HEK293 (cell line): ENCODE results near the gene PIP5K1C.

Source experiments
- CTCF ChIA-PET: fragments of 350-600 bp; formaldehyde crosslinking; extraction: SDS; loops from one replicate; lab custom pipeline; 2021; ENCODE audit warnings: antibody characterized with exemption; lab: Yijun Ruan, JAX
- POLR2A ChIA-PET: fragments of 300-600 bp; formaldehyde crosslinking; extraction: SDS; loops from one replicate; lab custom pipeline; 2020; ENCODE audit warnings: antibody characterized with exemption, inconsistent platforms; lab: Yijun Ruan, JAX
- H3K27ac ChIP-seq: fragments of 200-500 bp; sonication (Bioruptor generic); 2 replicates; pipeline ENCODE4 v1.5.1; 2014; ENCODE audit warnings: low read depth, low read length, control low read depth, inconsistent platforms; ENCODE audit errors: extremely low read depth
- H3K36me3 ChIP-seq, 2 experiments: fragments of 200-500 bp in 1 of 2; sonication (Bioruptor generic) in 1 of 2; 1 replicate in 1 of 2; 2 replicates in 1 of 2; pipeline ENCODE4 v1.5.1; 2014 to 2017; ENCODE audit warnings: inconsistent platforms in 2 of 2, low read length in 2 of 2; ENCODE audit not compliant: control insufficient read depth in 2 of 2, insufficient read depth in 1 of 2
- H3K4me1 ChIP-seq: fragments of 200-500 bp; sonication (Bioruptor generic); 2 replicates; pipeline ENCODE4 v1.5.1; 2014; ENCODE audit warnings: mild to moderate bottlenecking, low read length, inconsistent platforms; ENCODE audit not compliant: control insufficient read depth, insufficient read depth
- H3K4me3 ChIP-seq: 2 replicates; pipeline ENCODE4 v1.5.1; 2011; ENCODE audit warnings: low read depth, mild to moderate bottlenecking, control low read depth, low read length, moderate library complexity
- H3K9me3 ChIP-seq: fragments of 200-500 bp; sonication (Bioruptor generic); 2 replicates; pipeline ENCODE4 v1.5.1; 2014; ENCODE audit warnings: low read depth, low read length, inconsistent platforms; ENCODE audit not compliant: control insufficient read depth, insufficient read depth
- EGR2 ChIP-seq: fragments of 450-650 bp; formaldehyde crosslinking; IDR thresholded peaks from 2 replicates; pipeline ENCODE4 v1.5.1; 2016; ENCODE audit warnings: low read depth, missing biosample characterization, missing genetic modification characterization
- GLI2 ChIP-seq: fragments of 450-650 bp; formaldehyde crosslinking; IDR thresholded peaks from 2 replicates; pipeline ENCODE4; 2017; ENCODE audit warnings: missing biosample characterization, missing genetic modification characterization, low read depth, borderline replicate concordance
- GLI4 ChIP-seq: fragments of 450-650 bp; formaldehyde crosslinking; IDR thresholded peaks from 2 replicates; pipeline ENCODE4 v1.5.1; 2016; ENCODE audit warnings: missing biosample characterization, missing genetic modification characterization
- GLIS2 ChIP-seq: fragments of 450-650 bp; formaldehyde crosslinking; IDR thresholded peaks from 2 replicates; pipeline ENCODE4 v1.5.1; 2016; ENCODE audit warnings: missing biosample characterization, missing genetic modification characterization
- REPIN1 ChIP-seq: fragments of 450-650 bp; formaldehyde crosslinking; IDR thresholded peaks from 2 replicates; pipeline ENCODE4 v1.5.1; 2017; ENCODE audit warnings: missing biosample characterization, missing genetic modification characterization, low read depth
- SP7 ChIP-seq: fragments of 450-650 bp; formaldehyde crosslinking; IDR thresholded peaks from 2 replicates; pipeline ENCODE4 v1.5.1; 2016; ENCODE audit warnings: missing biosample characterization, missing genetic modification characterization
- ZBTB44 ChIP-seq: fragments of 450-650 bp; IDR thresholded peaks from 2 replicates; pipeline ENCODE4 v1.5.1; 2018; ENCODE audit warnings: missing biosample characterization, mild to moderate bottlenecking, missing genetic modification characterization
- ZFP41 ChIP-seq: fragments of 450-650 bp; formaldehyde crosslinking; IDR thresholded peaks from 2 replicates; pipeline ENCODE4 v1.5.1; 2016; ENCODE audit warnings: missing biosample characterization, missing genetic modification characterization, borderline replicate concordance
- ZNF112 ChIP-seq: fragments of 450-650 bp; formaldehyde crosslinking; IDR thresholded peaks from 2 replicates; pipeline ENCODE4 v1.5.0; 2017; ENCODE audit warnings: missing biosample characterization, missing genetic modification characterization
- ZNF214 ChIP-seq: fragments of 450-650 bp; formaldehyde crosslinking; IDR thresholded peaks from 2 replicates; pipeline ENCODE4 v1.5.1; 2017; ENCODE audit warnings: missing biosample characterization, mild to moderate bottlenecking, missing genetic modification characterization, borderline replicate concordance
- ZNF335 ChIP-seq: fragments of 450-650 bp; formaldehyde crosslinking; conservative IDR thresholded peaks from 2 replicates; pipeline ENCODE4 v1.5.1; 2016; ENCODE audit warnings: missing biosample characterization, missing genetic modification characterization
- ZNF354C ChIP-seq: fragments of 450-650 bp; formaldehyde crosslinking; IDR thresholded peaks from 2 replicates; pipeline ENCODE4 v1.5.1; 2016; ENCODE audit warnings: missing biosample characterization, missing genetic modification characterization, low read depth, borderline replicate concordance
- ZNF391 ChIP-seq: fragments of 450-650 bp; formaldehyde crosslinking; IDR thresholded peaks from 2 replicates; pipeline ENCODE4 v1.5.1; 2016; ENCODE audit warnings: low read depth, missing biosample characterization, missing genetic modification characterization, borderline replicate concordance
- ZNF404 ChIP-seq: fragments of 450-650 bp; formaldehyde crosslinking; IDR thresholded peaks from 2 replicates; pipeline ENCODE4 v1.5.1; 2017; ENCODE audit warnings: missing biosample characterization, missing genetic modification characterization
- ZNF449 ChIP-seq: fragments of 450-650 bp; formaldehyde crosslinking; IDR thresholded peaks from 2 replicates; pipeline ENCODE4 v1.5.1; 2017; ENCODE audit warnings: missing biosample characterization, mild to moderate bottlenecking, missing genetic modification characterization, moderate library complexity
- ZNF473 ChIP-seq: fragments of 450-650 bp; formaldehyde crosslinking; IDR thresholded peaks from 2 replicates; pipeline ENCODE4 v1.5.1; 2017; ENCODE audit warnings: missing biosample characterization, missing genetic modification characterization
- ZNF48 ChIP-seq: fragments of 450-650 bp; formaldehyde crosslinking; IDR thresholded peaks from 2 replicates; pipeline ENCODE4 v1.5.1; 2016; ENCODE audit warnings: missing biosample characterization, missing genetic modification characterization
- ZNF555 ChIP-seq: fragments of 450-650 bp; formaldehyde crosslinking; conservative IDR thresholded peaks from 2 replicates; pipeline ENCODE4 v1.5.1; 2017; ENCODE audit warnings: missing biosample characterization, mild to moderate bottlenecking, missing genetic modification characterization, inconsistent platforms
- ZNF558 ChIP-seq: fragments of 450-650 bp; formaldehyde crosslinking; IDR thresholded peaks from 2 replicates; pipeline ENCODE4 v1.5.1; 2016; ENCODE audit warnings: missing biosample characterization, missing genetic modification characterization
- ZNF600 ChIP-seq: fragments of 450-650 bp; formaldehyde crosslinking; IDR thresholded peaks from 2 replicates; pipeline ENCODE4 v1.5.1; 2016; ENCODE audit warnings: missing biosample characterization, missing genetic modification characterization
- ZNF629 ChIP-seq: fragments of 450-650 bp; formaldehyde crosslinking; IDR thresholded peaks from 2 replicates; pipeline ENCODE4 v1.5.1; 2017; ENCODE audit warnings: missing biosample characterization, missing genetic modification characterization
- ZNF837 ChIP-seq: fragments of 450-650 bp; formaldehyde crosslinking; IDR thresholded peaks from 2 replicates; pipeline ENCODE4 v1.5.1; 2016; ENCODE audit warnings: missing biosample characterization, missing genetic modification characterization
- ZNF843 ChIP-seq: fragments of 450-650 bp; formaldehyde crosslinking; IDR thresholded peaks from 2 replicates; pipeline ENCODE4 v1.5.1; 2016; ENCODE audit warnings: missing biosample characterization, missing genetic modification characterization
- ZSCAN23 ChIP-seq: fragments of 450-650 bp; formaldehyde crosslinking; IDR thresholded peaks from 2 replicates; pipeline ENCODE4 v1.5.1; 2016; ENCODE audit warnings: missing biosample characterization, missing genetic modification characterization
- TF ChIP-seq, protein P1 (sequence below): fragments of 450-650 bp; formaldehyde crosslinking; IDR thresholded peaks from 2 replicates; pipeline ENCODE4 v1.5.1; 2016; ENCODE audit warnings: missing biosample characterization, missing genetic modification characterization
- TF ChIP-seq, protein P2 (sequence below): fragments of 450-650 bp; formaldehyde crosslinking; IDR thresholded peaks from 2 replicates; pipeline ENCODE4 v1.5.1; 2016; ENCODE audit warnings: missing biosample characterization, missing genetic modification characterization

PIP5K1C gene

GRCh38 chr19:3638208-3639193, 61.8 kb downstream of the PIP5K1C start (continued):
- TF ChIP-seq EGR2 = peak; percentile 97
- TF ChIP-seq, protein P1, sequence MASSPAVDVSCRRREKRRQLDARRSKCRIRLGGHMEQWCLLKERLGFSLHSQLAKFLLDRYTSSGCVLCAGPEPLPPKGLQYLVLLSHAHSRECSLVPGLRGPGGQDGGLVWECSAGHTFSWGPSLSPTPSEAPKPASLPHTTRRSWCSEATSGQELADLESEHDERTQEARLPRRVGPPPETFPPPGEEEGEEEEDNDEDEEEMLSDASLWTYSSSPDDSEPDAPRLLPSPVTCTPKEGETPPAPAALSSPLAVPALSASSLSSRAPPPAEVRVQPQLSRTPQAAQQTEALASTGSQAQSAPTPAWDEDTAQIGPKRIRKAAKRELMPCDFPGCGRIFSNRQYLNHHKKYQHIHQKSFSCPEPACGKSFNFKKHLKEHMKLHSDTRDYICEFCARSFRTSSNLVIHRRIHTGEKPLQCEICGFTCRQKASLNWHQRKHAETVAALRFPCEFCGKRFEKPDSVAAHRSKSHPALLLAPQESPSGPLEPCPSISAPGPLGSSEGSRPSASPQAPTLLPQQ (tag by site-specific recombination) = no peak
- no peak for TF ChIP-seq ZNF837 (tag by site-specific recombination)
- no peak for TF ChIP-seq REPIN1 (tag by site-specific recombination)
- TF ChIP-seq ZFP41 (tag by site-specific recombination) = no peak
- no peak for TF ChIP-seq ZNF449 (tag by site-specific recombination)
- no peak for TF ChIP-seq ZNF843 (tag by site-specific recombination)

GRCh38 chr19:3637621-3638020, 62.6 kb downstream of the PIP5K1C start:
- ChIA-PET CTCF (no interaction called here), POLR2A (no interaction called here)
- H3K4me3 ChIP-seq = no peak overlapping the region
- no peaks in the 10 kb centered on the region for H3K4me1 ChIP-seq
- peaks cover 0 to 24% of the 10 kb centered on the region in 2 experiments; a peak in 2 of 3 replicates for H3K36me3 ChIP-seq
- TF ChIP-seq ZBTB44 (tag by site-specific recombination) (no peak), ZNF335 (tag by site-specific recombination) (no peak), ZNF629 (tag by site-specific recombination) (no peak), GLIS2 (no peak), ZNF555 (tag by site-specific recombination) (no peak), ZNF391 (tag by site-specific recombination) (no peak), GLI2 (no peak), ZNF404 (no peak), ZNF214 (tag by site-specific recombination) (no peak), ZNF48 (no peak), ZNF112 (tag by site-specific recombination) (no peak), SP7 (no peak), ZNF354C (tag by site-specific recombination) (no peak), EGR2 (no peak), ZSCAN23 (tag by site-specific recombination) (no peak), ZNF600 (tag by site-specific recombination) (no peak), GLI4 (tag by site-specific recombination) (no peak), ZNF558 (tag by site-specific recombination) (no peak), ZNF473 (tag by site-specific recombination) (no peak)
- TF ChIP-seq, protein P2, sequence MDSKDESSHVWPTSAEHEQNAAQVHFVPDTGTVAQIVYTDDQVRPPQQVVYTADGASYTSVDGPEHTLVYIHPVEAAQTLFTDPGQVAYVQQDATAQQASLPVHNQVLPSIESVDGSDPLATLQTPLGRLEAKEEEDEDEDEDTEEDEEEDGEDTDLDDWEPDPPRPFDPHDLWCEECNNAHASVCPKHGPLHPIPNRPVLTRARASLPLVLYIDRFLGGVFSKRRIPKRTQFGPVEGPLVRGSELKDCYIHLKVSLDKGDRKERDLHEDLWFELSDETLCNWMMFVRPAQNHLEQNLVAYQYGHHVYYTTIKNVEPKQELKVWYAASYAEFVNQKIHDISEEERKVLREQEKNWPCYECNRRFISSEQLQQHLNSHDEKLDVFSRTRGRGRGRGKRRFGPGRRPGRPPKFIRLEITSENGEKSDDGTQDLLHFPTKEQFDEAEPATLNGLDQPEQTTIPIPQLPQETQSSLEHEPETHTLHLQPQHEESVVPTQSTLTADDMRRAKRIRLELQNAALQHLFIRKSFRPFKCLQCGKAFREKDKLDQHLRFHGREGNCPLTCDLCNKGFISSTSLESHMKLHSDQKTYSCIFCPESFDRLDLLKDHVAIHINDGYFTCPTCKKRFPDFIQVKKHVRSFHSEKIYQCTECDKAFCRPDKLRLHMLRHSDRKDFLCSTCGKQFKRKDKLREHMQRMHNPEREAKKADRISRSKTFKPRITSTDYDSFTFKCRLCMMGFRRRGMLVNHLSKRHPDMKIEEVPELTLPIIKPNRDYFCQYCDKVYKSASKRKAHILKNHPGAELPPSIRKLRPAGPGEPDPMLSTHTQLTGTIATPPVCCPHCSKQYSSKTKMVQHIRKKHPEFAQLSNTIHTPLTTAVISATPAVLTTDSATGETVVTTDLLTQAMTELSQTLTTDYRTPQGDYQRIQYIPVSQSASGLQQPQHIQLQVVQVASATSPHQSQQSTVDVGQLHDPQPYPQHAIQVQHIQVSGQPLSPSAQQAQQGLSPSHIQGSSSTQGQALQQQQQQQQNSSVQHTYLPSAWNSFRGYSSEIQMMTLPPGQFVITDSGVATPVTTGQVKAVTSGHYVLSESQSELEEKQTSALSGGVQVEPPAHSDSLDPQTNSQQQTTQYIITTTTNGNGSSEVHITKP (tag by site-specific recombination) = no peak
- no peak overlapping the region for H3K27ac ChIP-seq
- H3K9me3 ChIP-seq = no peaks in the 10 kb centered on the region
